Adrenal gland (tissue), 12 donors: ENCODE measurements around the gene SLC24A4. TPM values are rescaled to one million over a fixed set of nuclear protein-coding genes. Genes with fewer than 3 reads are reported as not detected.

ENCODE experiments used
- DNase-seq, 7 donors: peaks; one replicate each; pipeline ENCODE4 v3.0.0-alpha.2; 2019 to 2020
- H3K27ac ChIP-seq, 5 donors: fragments of 200-600 bp; sonication (generic) in 4 of 5; 1 replicate in 3 of 5; 2 replicates in 2 of 5; pipeline versions ENCODE4 v1.5.1 to v1.8.0; 2016 to 2020; ENCODE audit warnings: mild to moderate bottlenecking in 1 of 5
- H3K27me3 ChIP-seq: fragments of 200-600 bp; 2 replicates; pipeline ENCODE4 v1.8.0; 2021
- H3K36me3 ChIP-seq, 2 donors: fragments of 200-600 bp; replicated peaks in 1 of 2; 1 replicate in 1 of 2; 2 replicates in 1 of 2; pipeline versions ENCODE4 v1.5.1 to v1.8.0; 2018 to 2022
- H3K4me1 ChIP-seq, 2 donors: fragments of 200-600 bp; replicated peaks in 1 of 2; 1 replicate in 1 of 2; 2 replicates in 1 of 2; pipeline versions ENCODE4 v1.5.1 to v1.8.0; 2018 to 2021
- H3K4me3 ChIP-seq, 4 donors: fragments of 200-600 bp; sonication (generic) in 3 of 4; one replicate each; pipeline ENCODE4 v1.5.1; 2016 to 2018
- H3K9me3 ChIP-seq, 3 donors: fragments of 200-600 bp; sonication (generic) in 1 of 3; replicated peaks in 1 of 3; 1 replicate in 2 of 3; 2 replicates in 1 of 3; pipeline versions ENCODE4 v1.5.1 to v1.8.0; 2016 to 2021
- CTCF ChIP-seq, 6 experiments: fragments of 450-650 bp in 4 of 6; fragments of 200-600 bp in 2 of 6; sonication (generic) in 1 of 6; IDR thresholded peaks; 1 replicate in 5 of 6; 2 replicates in 1 of 6; pipeline versions ENCODE4 v1.5.1 to v1.8.0; 2016 to 2021; ENCODE audit warnings: antibody characterized with exemption in 6 of 6, mild to moderate bottlenecking in 2 of 6, moderate library complexity in 1 of 6
- POLR2A ChIP-seq, 2 donors: fragments of 450-650 bp; IDR thresholded peaks; one replicate each; pipeline ENCODE4 v1.6.1; 2017; ENCODE audit warnings: antibody characterized with exemption in 2 of 2, mild to moderate bottlenecking in 2 of 2, moderate library complexity in 1 of 2
- WGBS, 4 donors: extraction: QIAGEN DNeasy Blood & Tissue Kit in 2 of 4; methylation state at CpG; one replicate each; pipeline versions ENCODE4 v1.1.5 to v1.1.7; 2013 to 2017; 5-methylcytosine and 5-hydroxymethylcytosine counted together
- intact Hi-C, 2 donors: fragments of 100-400 bp; cut with DNase I; formaldehyde crosslinking; loops; one replicate each; pipeline versions ENCODE4 v1.14.1 to v1.15.0; 2022 to 2023
- polyA plus RNA-seq, 3 donors: library from polyadenylated mRNA; stranded (reverse); fragments of 200-250 nt in 2 of 3; fragments of 350-450 nt in 1 of 3; fragmentation: Illumina TruSeq in 1 of 3; extraction: RNeasy Lipid Tissue Mini Kit (QIAGEN cat#74804) in 1 of 3; gene quantifications; one replicate each; pipeline ENCODE4 v1.2.3, GENCODE V29; 2013 to 2014
- total RNA-seq, 9 donors: library from RNA; depleted of rRNA in 4 of 9; stranded (reverse); fragments of >200 nt in 4 of 9; fragments of 120-200 nt in 1 of 9; fragmentation: NEBNext Ultra II Directional in 1 of 9; extraction: Animal tissue kit (Norgen Biotek cat#: 25700) in 1 of 9; gene quantifications; one replicate each; pipeline versions ENCODE4 v1.1.0 to v1.2.4, GENCODE V29; 2013 to 2023
- donor health status: healthy with polysubstance abuse.
- donor health status: Bipolar disorder and iron deficiency.
- donor health status: DM: yes; HTN: yes; CAD: no.
- donor health status: DM: no; HTN: no; CAD: no.
- donor health status: DM: no; HTN: no; CAD: no.
- donor health status: DM: yes; HTN: yes; CAD: no.

Gene SLC24A4
- total and polyA plus RNA-seq, 12 donors: 0.09 to 1.9 (median 0.52) TPM

- Histone ChIP-seq H3K9me3 (no peaks in the 10 kb centered on the region), H3K4me1 (no peaks in the 10 kb centered on the region), H3K4me3 (no peak overlapping the region), H3K27me3 (no peaks in the 10 kb centered on the region), H3K27ac (no peak overlapping the region), H3K36me3 (no peaks in the 10 kb centered on the region)
- DNase-seq: no peak
- TF ChIP-seq CTCF (IDR thresholded peaks at IDR 0.05) (no peak), POLR2A (IDR thresholded peaks at IDR 0.05) (no peak)
- WGBS, 4 donors: 61 to 73% (median 65%) methylated on average over 3 of the region's 3 CpGs
- intact Hi-C loops: no loop called here
Observed at GRCh38 chr14:92353447-92353846, 30.5 kb downstream of the SLC24A4 start.

- 23 to 63% (median 30%) methylated on average over 3 of the region's 3 CpGs for WGBS, 4 donors
- H3K27me3 ChIP-seq: no peaks in the 10 kb centered on the region
- intact Hi-C loops: no loop called here
- H3K4me3 ChIP-seq: no peak overlapping the region
- H3K36me3 ChIP-seq: no peaks in the 10 kb centered on the region
- no peaks in the 10 kb centered on the region for H3K4me1 ChIP-seq
- H3K27ac ChIP-seq: no peak overlapping the region
- TF ChIP-seq POLR2A (IDR thresholded peaks at IDR 0.05) (no peak), CTCF (IDR thresholded peaks at IDR 0.05) (no peak)
- no peak for DNase-seq
- no peaks in the 10 kb centered on the region for H3K9me3 ChIP-seq
Observed at GRCh38 chr14:92356677-92357076, 33.7 kb downstream of the SLC24A4 start.

GRCh38 chr14:92360651-92361370 is 37.8 kb downstream of the SLC24A4 start:
- TF ChIP-seq POLR2A (IDR thresholded peaks at IDR 0.05) (no peak), CTCF (IDR thresholded peaks at IDR 0.05) (no peak)
- no peaks in the 10 kb centered on the region for H3K36me3 ChIP-seq
- H3K9me3 ChIP-seq: no peaks in the 10 kb centered on the region
- intact Hi-C loops: no loop called here
- DNase-seq: peak in 1 of 7 donors; percentile 29
- peaks cover 17% of the 10 kb centered on the region for H3K27me3 ChIP-seq
- 69 to 74% (median 70%) methylated on average over 13 of the region's 13 CpGs for WGBS, 4 donors
- no peak overlapping the region for H3K4me3 ChIP-seq
- no peaks in the 10 kb centered on the region for H3K4me1 ChIP-seq
- no peak overlapping the region for H3K27ac ChIP-seq

GRCh38 chr14:92362781-92363235 is 39.8 kb downstream of the SLC24A4 start:
- Histone ChIP-seq H3K36me3 (no peaks in the 10 kb centered on the region), H3K4me3 (no peak overlapping the region), H3K4me1 (no peaks in the 10 kb centered on the region), H3K27me3 (peaks cover 17% of the 10 kb centered on the region), H3K9me3 (no peaks in the 10 kb centered on the region), H3K27ac (no peak overlapping the region)
- no peak for TF ChIP-seq CTCF (IDR thresholded peaks at IDR 0.05)
- no peak for TF ChIP-seq POLR2A (IDR thresholded peaks at IDR 0.05)
- peak; percentile 40 to 88 (median 74) for DNase-seq
- intact Hi-C loops: no loop called here
- WGBS, 4 donors: 70 to 78% (median 74%) methylated on average over 3 to 14 of the region's 14 CpGs
